HuH-7 (cell line): Measurements from ENCODE around the gene IGSF9.

Experiments used
- DNase-seq: peaks from one replicate; pipeline ENCODE4 v3.0.0; 2011; ENCODE audit warnings: low spot score

The IGSF9 gene

DNA sequence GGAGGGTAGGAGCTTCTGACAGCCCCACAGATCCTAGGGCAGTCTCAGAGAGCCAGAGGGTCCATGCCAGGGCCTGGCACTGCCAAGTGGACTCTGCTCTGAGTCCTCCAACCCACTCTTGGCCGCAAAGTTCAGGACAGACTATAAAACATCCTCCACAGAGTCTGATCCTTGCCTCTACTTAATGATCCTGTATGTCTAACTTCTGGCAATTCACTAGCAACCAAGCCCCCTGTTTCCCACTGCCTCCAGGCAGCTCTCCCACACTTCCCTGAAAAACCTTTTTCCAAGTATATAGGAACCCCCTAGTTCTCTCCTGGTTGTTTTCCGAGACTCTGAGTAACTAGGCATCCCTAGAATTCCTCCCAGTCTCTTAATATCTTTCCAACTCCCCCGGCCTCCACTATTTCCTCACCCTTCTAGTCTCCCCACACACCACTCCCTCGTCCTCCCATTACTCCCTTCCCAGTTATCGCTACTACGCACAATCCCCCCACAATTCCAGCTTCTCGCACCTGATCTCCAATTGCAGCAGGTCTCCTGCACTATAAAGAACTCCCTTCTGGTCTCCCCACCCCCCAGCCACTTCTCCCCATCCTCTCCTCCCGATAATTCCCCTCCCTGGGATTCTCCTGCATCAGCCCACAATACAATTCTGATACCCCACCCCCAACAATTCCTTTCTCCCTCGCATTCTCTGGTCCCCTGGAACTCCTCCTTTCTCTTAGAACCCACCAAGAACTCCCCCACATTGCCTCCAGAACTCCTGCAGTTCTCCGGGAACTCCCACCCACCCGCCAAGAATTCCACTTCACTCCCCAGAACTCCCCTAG lies 574 bp downstream of the IGSF9 start:
- DNase-seq = no peak

DNA sequence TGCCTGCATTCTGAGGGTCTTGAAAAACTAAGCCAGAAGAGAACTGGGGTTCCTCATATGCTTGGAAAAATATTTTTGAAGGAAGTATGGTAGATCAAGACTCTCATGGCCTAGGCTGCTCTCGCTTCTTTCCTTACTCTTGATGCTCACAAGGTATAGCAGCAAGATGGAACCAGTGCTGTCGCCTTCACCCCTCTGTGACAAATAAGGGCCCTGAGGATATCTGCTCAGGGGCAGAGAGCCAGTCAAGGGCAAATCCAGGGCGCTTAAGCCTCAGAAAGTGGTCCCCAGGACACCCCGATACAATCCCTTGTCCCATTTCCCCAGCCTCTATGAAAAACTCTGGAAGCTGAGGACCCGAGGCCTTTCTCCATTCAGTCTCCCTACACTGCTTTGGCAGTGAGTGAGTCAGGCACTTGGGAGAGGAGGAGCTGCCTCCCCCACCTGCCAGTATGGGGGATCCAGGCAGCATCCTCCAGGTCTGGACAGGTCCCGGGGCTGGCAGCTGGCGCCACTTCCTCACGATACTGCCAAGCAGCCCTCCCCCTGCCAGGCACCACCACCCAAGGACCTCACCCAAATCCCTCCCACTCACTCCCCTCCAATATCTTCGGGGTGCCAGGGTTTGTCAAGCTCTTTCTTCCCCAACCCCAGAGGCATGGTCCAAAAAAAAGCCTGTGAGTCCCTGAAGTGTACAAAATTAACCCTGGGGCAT lies 1.3 kb downstream of the IGSF9 start:
- no peak for DNase-seq

DNA sequence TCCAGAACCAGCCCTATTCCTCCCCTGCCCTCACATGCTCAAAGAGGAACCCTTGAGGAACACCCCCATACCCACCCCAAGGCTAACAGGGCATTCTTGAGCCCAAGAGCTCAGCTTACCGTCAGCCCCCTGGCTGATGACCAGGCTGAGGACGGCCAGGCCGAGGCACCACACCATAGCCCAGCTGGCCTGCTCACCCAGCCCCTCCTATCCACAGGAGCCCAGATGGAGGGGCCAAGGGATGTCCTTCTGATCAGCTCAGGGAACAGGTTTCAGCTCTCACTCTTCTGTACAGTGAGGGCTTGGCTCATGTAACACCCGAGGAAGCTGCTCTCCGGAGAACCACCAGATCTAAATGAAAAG lies 2.2 kb downstream of the IGSF9 start:
- no peak for DNase-seq

DNA sequence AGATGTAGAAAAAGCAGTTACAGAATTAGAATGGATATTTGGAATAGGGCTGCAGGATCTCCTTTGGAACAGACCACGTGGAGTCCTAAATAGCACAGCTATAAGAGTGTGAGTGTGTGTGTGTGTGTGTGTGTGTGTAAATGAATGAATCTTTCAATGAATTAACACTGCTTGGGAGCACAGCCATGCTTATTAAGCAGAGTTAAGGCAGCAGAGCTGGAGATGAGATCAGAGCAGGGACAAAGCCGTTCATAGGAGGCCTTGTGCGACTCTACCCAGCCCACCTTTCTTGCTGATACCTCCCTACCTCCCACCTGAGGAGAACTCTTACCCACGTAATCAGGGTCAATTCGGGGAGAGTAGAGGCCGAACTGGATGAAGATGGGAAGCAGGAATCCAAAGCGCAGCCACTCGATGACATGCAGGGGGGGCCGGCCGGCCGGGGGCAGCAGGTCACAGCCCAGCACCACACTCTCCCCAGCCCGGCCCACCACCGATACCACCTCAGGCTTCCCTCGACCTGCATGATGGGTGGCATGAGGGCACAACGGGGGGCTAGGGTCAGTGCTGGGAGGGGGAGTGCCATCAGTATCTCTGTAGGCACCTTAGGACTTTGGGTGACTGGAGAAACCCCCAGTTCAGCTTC lies 2.7 kb downstream of the IGSF9 start:
- no peak for DNase-seq

DNA sequence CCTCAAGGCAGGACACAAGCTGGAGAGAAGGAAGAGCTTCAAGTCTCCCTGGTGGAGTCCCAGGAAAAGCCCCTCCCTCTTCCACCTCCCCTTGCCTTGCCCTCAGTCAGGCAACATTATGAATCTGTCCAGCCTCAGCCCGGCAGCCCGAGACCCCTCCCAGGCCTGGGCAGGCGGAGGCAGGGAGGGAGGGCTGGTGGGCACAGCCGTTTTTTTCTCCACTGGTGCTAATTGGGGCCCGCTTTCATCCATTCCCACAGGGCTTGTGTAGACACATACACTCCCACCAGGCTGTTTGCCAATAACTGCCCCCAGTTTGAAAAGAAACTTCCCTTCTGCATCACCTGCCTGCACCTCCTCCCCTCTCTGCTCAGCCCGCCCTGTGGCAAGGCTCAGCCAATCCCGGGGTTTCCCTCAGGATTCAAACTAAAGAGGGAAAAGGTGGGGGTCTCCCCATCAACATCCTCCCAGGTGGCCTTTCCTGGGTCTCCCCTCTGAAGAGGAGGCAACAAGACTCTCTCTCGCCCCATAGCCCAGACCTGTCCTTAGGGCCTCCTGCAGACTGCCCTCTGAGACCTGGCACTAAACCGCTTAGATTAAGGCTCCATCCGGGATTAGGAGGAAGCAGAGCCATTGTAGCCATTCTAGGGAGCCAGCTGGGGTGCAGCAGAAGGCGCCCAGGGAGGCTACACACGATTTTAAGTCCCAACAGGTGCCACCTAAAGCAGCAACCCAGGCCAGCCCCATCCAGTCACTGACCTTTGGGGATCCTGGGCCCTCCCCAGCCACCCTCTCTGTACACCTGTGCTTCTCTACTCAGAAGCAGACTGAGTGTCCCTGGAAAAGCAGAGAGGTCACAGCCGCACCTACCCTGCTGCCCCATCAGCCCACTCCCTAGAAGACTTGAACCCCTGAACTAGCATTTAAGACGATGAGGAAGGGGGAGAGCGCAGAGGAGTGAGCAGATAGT lies 3.5 kb downstream of the IGSF9 start:
- no peak for DNase-seq

DNA sequence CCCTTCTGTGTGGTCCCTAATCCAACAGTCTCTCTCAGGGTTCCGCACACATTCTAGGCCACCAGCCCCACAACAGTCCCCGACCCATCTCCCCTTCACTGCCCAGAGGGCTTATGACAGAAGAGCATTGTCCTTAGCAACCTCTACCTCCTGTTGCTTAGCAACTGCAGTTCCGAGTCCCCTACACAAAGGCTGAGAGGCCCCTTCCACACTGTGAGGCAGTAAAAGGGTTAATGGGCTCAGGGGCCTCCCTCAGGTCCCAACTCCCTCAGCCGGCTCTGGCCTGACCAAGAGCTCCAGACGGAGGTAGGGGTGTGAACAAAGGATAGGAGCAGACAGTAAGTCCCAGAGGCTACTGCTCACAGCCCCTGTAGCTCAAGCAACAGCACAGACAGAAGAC lies 4.3 kb downstream of the IGSF9 start:
- no peak for DNase-seq

DNA sequence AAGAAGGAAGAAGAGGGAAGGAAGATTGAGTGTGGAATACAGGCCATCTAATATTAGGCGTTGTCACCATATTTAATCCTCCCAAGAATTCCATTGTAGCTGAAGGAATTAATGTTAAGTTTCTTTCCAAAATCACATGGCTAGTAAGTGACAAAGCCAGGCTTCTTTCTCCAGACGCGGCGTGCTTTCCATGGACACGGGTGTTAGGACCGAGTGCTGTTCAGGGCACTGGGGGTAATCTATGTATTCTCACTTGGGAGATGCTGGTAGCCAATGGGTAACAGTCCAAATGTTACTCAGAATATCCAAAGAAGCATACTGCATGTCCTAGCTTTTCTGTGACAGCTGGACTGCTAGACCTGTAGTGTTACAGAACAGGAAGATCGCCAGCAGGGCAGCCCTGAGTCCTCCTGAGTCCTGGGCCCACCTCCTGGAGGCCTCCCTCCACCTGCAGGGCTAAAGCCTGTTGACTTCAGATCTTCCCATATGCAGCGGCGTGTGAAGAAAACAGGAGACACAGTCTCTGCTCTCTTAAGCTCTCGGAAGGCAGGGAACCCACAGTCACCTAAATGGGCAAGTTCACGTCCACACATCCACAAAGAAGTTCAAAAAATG lies 5.3 kb downstream of the IGSF9 start:
- no peak for DNase-seq

DNA sequence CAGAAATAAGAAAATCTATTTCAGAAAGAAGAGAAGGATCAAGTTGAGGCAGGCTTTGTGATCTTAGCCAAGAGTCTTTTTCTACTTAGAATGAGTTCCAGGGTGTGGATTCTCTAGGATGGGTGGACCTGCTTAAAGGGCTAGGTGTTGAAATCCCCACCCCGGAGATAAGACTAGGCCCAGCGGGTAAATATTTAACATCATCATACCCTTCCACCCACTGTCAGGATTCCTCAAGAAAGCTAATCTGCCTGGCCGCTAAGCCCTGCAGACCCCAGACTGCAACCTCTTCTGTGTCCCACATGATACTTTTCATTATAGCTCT lies 5.8 kb downstream of the IGSF9 start:
- DNase-seq = peak; percentile 69

DNA sequence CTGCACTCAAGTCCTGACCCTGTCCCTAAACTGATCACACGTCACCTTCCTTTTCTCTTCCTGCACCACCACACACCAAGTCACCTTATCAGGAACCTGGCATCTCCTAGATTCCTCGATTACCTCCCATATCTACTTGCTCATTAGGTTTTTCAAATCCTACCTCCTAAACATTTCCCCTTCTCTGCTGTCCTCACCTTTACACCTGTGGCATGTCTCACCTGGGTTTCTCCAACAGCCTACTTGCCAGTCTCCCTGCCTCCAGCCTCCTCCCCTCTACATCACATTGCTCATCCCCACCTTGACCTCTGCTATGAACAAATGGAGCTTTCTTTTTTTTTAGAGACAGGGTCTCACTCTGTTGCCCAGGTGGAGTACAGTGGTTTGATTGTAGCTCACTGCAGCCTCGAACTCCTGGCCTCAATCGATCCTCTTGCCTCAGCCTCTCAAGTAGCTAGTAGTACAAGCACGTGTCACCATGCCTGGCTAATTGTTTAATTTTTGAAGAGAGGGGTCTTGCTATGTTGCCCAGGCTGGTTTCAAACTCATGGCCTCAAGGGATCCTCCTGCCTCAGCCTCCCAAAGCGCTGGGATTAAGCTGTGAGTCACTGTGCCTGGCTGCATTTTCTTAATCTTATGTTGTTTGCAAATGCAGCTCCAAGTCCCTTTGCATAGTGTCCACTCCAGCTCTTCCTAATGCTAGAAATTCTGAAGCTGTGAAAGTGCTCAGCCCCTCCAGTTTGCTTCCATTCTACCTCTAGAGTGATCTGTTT lies 6.3 kb downstream of the IGSF9 start:
- DNase-seq = no peak

DNA sequence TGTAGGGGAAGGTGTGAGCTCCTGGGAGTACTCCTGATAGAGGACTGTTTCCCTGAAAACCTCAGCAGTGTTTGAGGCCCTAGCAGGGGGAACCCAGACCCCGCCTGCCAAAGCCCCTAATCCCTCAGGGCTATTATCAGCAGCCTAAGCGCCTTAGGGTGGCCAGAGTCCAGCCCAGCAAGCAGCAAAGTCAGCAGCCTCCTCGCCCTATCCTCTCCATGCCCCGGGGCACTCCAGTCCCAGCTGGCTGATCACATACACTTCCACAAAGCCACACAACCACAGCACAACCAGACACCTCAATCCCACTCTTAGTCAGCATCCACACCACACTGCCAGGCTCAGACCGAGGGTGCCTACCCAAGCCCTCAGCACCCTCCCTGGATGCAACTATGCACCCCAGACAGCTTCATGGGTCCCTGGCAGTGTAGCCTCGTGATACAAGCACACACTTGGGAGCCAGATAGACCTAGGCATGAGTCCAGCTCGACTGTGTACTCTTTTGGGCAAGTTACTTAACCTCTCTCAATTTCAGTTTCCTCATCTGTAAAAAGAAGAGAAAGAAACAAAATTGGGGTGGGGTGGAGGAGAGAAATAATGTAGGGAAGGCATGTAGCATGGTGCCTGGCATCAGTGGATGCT lies 7.1 kb downstream of the IGSF9 start:
- no peak for DNase-seq

DNA sequence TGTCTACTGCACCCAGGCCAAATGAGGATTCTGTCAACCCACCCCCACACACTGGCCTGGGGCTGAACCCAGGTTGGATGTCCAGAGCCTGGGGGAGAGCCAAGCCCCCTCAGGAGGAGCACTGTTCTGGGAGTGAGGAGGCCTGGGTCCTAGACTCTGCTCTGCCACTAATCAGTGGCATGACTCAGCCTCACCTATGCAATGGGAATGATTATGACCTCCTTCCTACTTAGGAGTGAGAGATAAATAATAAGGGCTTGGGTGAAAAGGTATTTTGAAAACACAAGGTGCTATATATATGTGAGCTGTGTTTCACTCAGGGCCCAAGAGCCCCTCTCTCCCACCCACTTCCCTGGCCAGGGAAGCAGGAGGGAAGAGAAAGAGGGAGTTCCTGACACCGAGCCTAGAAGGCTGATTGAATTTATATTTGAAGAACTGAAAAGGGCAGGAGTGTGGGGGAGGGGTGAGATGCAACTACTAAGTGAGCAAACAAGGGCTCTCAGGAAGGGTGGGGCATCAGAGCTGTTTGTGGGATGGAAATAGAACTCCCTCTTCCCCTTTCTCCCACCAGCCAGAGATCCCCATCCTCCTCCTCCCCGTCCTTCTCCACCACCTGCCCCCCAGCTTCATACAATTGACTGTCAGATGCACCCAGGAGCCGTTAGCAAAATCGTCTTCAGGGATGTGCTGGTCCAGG lies 8.2 kb downstream of the IGSF9 start:
- DNase-seq = no peak

DNA sequence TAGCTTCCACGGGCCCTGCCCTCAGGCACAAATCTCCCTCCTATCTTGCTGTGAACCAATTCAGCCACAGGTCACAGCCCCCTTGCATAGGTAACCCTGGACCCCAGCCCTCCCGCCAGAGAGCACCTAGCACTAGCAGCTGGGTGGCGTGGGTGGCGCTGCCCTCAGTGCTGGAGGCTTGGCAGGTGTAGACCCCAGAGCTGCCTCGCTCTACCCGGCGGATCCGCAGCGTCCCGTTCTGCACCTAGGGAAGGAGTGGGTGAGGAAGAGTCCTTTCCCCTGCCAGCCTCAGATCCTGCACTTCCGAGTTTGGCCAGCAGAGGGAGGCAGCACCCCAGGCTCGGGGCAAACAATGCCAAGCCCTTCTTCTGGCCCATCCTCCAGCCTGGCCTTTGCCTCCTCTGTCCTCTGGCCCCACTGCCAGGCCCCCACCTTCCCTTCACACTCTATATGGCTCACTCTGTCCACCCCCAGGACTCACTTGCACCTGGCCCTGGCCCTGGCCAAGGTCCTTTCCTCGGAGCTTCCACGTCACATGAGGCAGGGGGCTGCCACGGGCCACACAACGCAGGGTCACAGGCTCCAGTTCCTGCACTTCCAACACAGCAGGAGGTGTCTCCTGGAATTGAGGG lies 9.0 kb downstream of the IGSF9 start:
- DNase-seq = peak; percentile 87

DNA sequence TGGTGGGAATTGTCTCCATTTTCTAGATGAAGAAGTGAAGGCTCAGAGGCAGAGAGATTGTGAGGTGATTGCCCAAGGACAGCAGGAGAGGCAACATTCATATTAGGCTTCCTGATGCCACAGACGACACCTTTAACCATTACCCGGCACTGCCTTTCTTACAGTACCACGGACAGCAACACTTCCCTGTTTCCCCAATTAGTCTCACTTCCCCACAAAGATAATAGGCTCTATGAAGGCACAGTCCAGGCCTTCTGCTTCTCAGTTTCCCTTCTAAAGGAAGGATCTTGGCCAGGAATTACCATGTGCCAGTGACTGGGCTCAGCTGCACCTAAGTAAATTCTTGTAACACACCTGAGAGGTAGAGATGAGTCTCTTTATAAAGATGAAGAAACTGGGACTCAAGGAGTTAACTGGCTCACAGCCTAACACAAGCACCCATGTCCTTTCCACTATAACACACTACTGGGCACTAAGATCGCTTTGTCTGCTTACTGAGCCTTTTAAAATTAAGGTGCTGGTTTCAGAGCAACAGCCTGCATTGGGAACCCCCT lies 9.6 kb downstream of the IGSF9 start:
- no peak for DNase-seq

DNA sequence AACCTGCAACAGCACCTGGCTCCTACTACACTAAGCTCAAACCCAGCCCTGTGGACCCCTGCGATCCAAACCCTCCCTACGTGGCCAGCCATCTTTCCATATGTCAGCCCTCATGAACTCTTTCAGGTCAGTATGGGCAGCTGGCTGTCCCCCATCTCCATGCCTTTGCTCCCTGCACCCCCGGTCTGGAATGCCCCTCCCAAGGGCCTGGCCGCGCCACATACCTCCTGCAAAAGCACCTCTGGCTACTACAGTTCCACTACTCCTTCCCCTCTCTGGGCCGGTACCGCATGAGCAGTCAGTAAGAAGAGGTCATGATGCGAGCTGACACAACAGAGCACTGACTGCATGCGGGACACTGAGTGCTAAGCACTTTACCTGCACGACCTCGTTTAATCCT lies 10.1 kb downstream of the IGSF9 start:
- no peak for DNase-seq

DNA sequence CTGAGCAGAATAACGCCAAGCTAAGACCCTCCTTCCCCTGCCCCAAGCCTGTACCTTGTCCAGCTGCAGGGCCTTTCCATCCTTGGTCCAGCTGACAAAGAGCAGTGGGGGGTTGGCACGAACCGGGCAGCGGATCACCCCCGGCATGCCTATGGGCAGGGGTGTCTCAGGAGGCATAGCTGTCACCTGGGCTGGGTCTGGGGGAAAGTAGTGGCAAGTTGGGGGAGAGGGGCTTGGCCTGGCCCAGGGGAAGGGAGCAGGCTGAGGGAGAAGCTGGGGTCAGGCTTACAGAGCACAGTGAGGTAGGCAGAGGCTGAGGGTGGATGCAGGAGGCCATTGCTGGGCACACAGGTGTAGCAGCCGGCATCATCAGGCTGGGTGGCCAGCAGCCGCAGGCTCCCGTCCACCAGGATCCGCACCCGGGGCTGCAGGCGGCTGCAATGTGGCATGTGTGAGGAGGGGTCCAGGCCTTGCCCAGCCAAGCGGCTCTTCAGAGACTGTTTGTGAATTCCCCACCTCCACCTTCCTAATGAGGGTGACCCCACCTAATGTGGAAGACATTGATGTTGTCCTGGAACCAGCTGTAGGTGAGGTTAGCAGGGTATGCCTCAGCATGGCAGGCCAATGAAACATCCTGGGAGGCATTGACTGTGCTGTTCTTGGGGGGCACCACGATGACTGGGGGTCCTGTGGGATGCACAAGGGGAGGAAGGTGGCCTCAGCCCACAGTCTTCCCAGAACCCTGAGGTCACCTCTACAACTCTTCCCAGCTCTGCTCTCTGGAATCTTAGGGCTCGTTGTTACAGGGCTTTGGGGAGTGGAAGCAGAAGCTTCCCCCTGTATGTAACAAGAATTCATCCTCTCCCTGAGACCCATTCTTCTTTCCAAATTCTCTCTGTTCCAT lies 11.0 kb downstream of the IGSF9 start:
- no peak for DNase-seq

DNA sequence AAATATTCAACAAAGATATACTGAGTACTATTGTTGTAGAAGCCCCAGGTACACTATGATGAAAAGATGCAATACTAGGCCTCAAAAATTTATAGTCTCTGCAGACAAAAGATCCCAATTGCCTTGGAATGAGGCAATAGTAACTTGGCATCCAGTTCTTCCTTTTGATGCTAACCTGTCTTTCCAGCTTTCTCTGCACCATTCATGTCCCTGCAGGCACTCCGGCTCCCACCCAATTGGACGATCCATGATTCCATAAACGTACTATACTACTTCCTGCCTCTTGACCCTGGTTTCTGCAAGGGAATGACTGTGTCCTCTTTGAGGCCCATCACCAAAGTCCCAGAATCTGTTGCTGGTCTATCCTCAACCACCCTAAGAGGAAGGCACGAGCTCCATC lies 12.1 kb downstream of the IGSF9 start:
- no peak for DNase-seq

DNA sequence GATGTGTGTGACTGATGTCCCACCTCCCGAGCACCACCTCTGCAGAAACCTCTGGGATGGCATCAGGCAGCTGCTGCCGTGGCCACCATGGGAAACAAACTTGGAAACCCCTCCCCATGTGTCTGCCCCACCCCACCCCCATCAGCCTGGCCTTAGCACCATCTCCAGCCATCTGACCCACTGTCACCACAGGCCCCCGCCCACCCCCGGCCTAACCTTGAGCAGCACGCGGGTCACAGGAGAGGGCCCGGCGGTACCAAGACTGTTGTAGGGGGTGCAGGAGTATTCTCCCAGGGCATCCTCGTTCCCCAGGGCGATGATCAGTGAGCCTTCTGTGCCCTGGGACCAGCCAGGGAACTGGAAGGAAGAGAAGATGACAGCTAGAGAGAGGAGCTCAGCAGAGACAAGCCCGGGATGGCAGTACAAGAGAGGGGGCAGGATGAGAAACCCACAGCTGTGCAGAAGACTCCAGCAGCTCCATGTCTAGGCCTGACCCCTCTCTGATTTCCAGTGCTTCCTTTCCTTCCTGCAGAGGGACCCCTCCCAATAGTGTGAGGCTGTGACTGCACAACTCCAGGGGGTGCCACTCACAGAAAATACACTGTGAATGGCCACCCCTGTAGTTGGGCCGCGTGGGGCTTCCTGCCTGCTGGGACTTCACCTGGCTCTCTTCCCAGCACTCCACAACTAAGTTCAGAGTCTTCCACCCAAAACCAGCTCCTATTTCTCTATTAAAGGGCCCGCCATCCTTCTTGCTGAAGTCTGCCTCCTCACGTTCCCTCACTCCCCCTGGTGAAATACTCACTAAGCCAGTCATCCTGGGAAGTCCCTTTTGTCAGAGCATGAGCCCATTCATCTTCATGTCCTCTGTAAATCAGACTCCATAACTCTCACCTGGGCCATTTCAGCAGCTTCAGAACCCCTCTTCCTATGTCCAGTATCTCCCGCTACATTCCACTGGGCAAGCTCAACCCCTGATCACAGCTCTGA lies 12.8 kb downstream of the IGSF9 start:
- no peak for DNase-seq
